Transverse colon (tissue), 4 donors: ENCODE results near the gene TTLL6.

Experiments used
- EP300 ChIP-seq: sonication (generic); formaldehyde crosslinking; IDR thresholded peaks from one replicate; pipeline ENCODE4 v1.6.1; 2017; ENCODE audit warnings: antibody characterized with exemption, low read depth
- POLR2A ChIP-seq: fragments of 450-650 bp; IDR thresholded peaks from one replicate; pipeline ENCODE4 v1.6.1; 2016; ENCODE audit warnings: antibody characterized with exemption, mild to moderate bottlenecking, moderate library complexity
- POLR2AphosphoS5 ChIP-seq, 3 donors: sonication (generic); formaldehyde crosslinking; IDR thresholded peaks; one replicate each; pipeline ENCODE4 v1.6.1; 2016; ENCODE audit warnings: antibody characterized with exemption in 3 of 3
- TF ChIP-seq, protein P1 (sequence below), 5 experiments: fragments of 200-600 bp in 3 of 5; fragments of 450-650 bp in 2 of 5; sonication (generic) in 3 of 5; IDR thresholded peaks; 1 replicate in 2 of 5; 2 replicates in 3 of 5; pipeline ENCODE4 v1.5.1; 2016 to 2017; ENCODE audit warnings: antibody characterized with exemption in 5 of 5, inconsistent platforms in 3 of 5, mild to moderate bottlenecking in 2 of 5, moderate library complexity in 1 of 5

GRCh38 chr17:48792033-48792798, 24.8 kb downstream of the TTLL6 start:
- TF ChIP-seq POLR2A = no peak
- TF ChIP-seq, protein P1, sequence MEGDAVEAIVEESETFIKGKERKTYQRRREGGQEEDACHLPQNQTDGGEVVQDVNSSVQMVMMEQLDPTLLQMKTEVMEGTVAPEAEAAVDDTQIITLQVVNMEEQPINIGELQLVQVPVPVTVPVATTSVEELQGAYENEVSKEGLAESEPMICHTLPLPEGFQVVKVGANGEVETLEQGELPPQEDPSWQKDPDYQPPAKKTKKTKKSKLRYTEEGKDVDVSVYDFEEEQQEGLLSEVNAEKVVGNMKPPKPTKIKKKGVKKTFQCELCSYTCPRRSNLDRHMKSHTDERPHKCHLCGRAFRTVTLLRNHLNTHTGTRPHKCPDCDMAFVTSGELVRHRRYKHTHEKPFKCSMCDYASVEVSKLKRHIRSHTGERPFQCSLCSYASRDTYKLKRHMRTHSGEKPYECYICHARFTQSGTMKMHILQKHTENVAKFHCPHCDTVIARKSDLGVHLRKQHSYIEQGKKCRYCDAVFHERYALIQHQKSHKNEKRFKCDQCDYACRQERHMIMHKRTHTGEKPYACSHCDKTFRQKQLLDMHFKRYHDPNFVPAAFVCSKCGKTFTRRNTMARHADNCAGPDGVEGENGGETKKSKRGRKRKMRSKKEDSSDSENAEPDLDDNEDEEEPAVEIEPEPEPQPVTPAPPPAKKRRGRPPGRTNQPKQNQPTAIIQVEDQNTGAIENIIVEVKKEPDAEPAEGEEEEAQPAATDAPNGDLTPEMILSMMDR (IDR thresholded peaks at IDR 0.05) = no peak
- TF ChIP-seq POLR2AphosphoS5 (IDR thresholded peaks at IDR 0.05) = no peak
- TF ChIP-seq EP300 = no peak
